GM18520 (cell line): Measurements from ENCODE around the gene VILL.

ENCODE experiments used
- ATAC-seq: cut with Tn5 transposase; IDR thresholded peaks from one replicate; pipeline ENCODE4 v1.9.1; 2021; ENCODE audit not compliant: unreplicated experiment

VILL gene

GRCh38 chr3:38000242-38000916 lies 9.8 kb downstream of the VILL start:
- no peak for ATAC-seq

- ATAC-seq, result no peak
Measured at GRCh38 chr3:38000965-38001455, 10.4 kb downstream of the VILL start.

- ATAC-seq, result no peak
Measured at GRCh38 chr3:38001456-38002081, 11.0 kb downstream of the VILL start.

GRCh38 chr3:38002291-38002876 lies 11.8 kb downstream of the VILL start:
- ATAC-seq, result no peak

GRCh38 chr3:38002940-38003339 lies 12.4 kb downstream of the VILL start:
- no peak for ATAC-seq

- no peak for ATAC-seq
Measured at GRCh38 chr3:38003371-38003816, 12.8 kb downstream of the VILL start.

GRCh38 chr3:38003817-38004414 lies 13.3 kb downstream of the VILL start:
- ATAC-seq, result no peak

GRCh38 chr3:38004415-38005075 lies 14.0 kb downstream of the VILL start:
- ATAC-seq, result no peak

- ATAC-seq, result no peak
Measured at GRCh38 chr3:38005076-38006020, 14.8 kb downstream of the VILL start.

GRCh38 chr3:38006031-38006430 lies 15.4 kb downstream of the VILL start:
- no peak for ATAC-seq

GRCh38 chr3:38006445-38006995 lies 15.9 kb downstream of the VILL start:
- no peak for ATAC-seq

GRCh38 chr3:38007754-38008090 lies 17.1 kb downstream of the VILL start:
- ATAC-seq, result no peak

GRCh38 chr3:38008191-38008701 lies 17.7 kb downstream of the VILL start:
- ATAC-seq, result no peak

- ATAC-seq, result no peak
Measured at GRCh38 chr3:38008971-38009580, 18.5 kb downstream of the VILL start.

GRCh38 chr3:38009807-38010591 lies 19.4 kb downstream of the VILL start:
- ATAC-seq, result no peak

- no peak for ATAC-seq
Measured at GRCh38 chr3:38011111-38011510, 20.5 kb downstream of the VILL start.

GRCh38 chr3:38015485-38015884 lies 24.9 kb downstream of the VILL start:
- ATAC-seq, result no peak

GRCh38 chr3:38015984-38016383 lies 25.4 kb downstream of the VILL start:
- no peak for ATAC-seq

- ATAC-seq, result no peak
Measured at GRCh38 chr3:38016410-38016809, 25.8 kb downstream of the VILL start.
